ENCODE data around the gene TCOF1.

Gene TCOF1

GRCh38 chr5:150350524-150351344 lies 6.8 kb upstream of the TCOF1 start:
- peak; percentile 89 for DNase-seq (ENCODE audit: low spot score)

- DNase-seq (ENCODE audit: low spot score): no peak
Observed at GRCh38 chr5:150352244-150353031, 5.1 kb upstream of the TCOF1 start.

GRCh38 chr5:150353032-150353675 lies 4.3 kb upstream of the TCOF1 start:
- DNase-seq (ENCODE audit: low spot score): no peak

GRCh38 chr5:150355791-150356190 lies 1.7 kb upstream of the TCOF1 start:
- no peak for DNase-seq (ENCODE audit: low spot score)

- no peak for DNase-seq (ENCODE audit: low spot score)
Observed at GRCh38 chr5:150356575-150357294, 762 bp upstream of the TCOF1 start.

- DNase-seq (ENCODE audit: low spot score): no peak
Observed at GRCh38 chr5:150358261-150359095, 981 bp downstream of the TCOF1 start.

GRCh38 chr5:150361301-150361700 lies 3.8 kb downstream of the TCOF1 start:
- no peak for DNase-seq (ENCODE audit: low spot score)

GRCh38 chr5:150363185-150363584 lies 5.7 kb downstream of the TCOF1 start:
- DNase-seq (ENCODE audit: low spot score): no peak

GRCh38 chr5:150364004-150364403 lies 6.5 kb downstream of the TCOF1 start:
- DNase-seq (ENCODE audit: low spot score): no peak

- DNase-seq (ENCODE audit: low spot score): no peak
Observed at GRCh38 chr5:150368526-150368925, 11.0 kb downstream of the TCOF1 start.

- no peak for DNase-seq (ENCODE audit: low spot score)
Observed at GRCh38 chr5:150372639-150373038, 15.1 kb downstream of the TCOF1 start.

GRCh38 chr5:150374651-150375050 lies 17.2 kb downstream of the TCOF1 start:
- DNase-seq (ENCODE audit: low spot score): no peak

GRCh38 chr5:150376799-150377771 lies 19.6 kb downstream of the TCOF1 start:
- DNase-seq (ENCODE audit: low spot score): peak; percentile 80

- DNase-seq (ENCODE audit: low spot score): peak; percentile 81
Observed at GRCh38 chr5:150377964-150378694, 20.6 kb downstream of the TCOF1 start.

- DNase-seq (ENCODE audit: low spot score): no peak
Observed at GRCh38 chr5:150384701-150385100, 27.2 kb downstream of the TCOF1 start.

- DNase-seq (ENCODE audit: low spot score): no peak
Observed at GRCh38 chr5:150386024-150386855, 28.7 kb downstream of the TCOF1 start.

- no peak for DNase-seq (ENCODE audit: low spot score)
Observed at GRCh38 chr5:150389531-150390266, 32.2 kb downstream of the TCOF1 start.
